Activated naive CD4-positive, alpha-beta T cell treated with anti-CD3 and anti-CD28 coated beads, Interleukin-2, amount 10 ng/mL, durations not matched to agents 7 days and 5 days (primary cell): ENCODE data around the gene SAFB2.
"Not testable (repeated sequence)": the region's sequence is repeated elsewhere in the genome, so short reads cannot be mapped to it uniquely, and the experiment has no call there.

Source experiments
- CTCF ChIA-PET: fragments of 350-600 bp; sonication (Branson Sonifier 250); formaldehyde crosslinking; loops from one replicate; lab custom pipeline; 2021; ENCODE audit warnings: antibody characterized with exemption; lab: Charles Lee
- DNase-seq: peaks from one replicate; pipeline ENCODE4 v3.0.0-alpha.2; 2020
- H3K27ac Mint-ChIP-seq: one replicate; pipeline ENCODE4 v1.8.0; 2021; ENCODE audit warnings: mild to moderate bottlenecking, moderate library complexity, mixed read lengths
- H3K27me3 Mint-ChIP-seq: one replicate; pipeline ENCODE4 v1.8.0; 2021; ENCODE audit warnings: mild to moderate bottlenecking, mixed read lengths
- H3K36me3 Mint-ChIP-seq: one replicate; pipeline ENCODE4 v1.8.0; 2021; ENCODE audit warnings: mixed read lengths
- H3K4me1 Mint-ChIP-seq: one replicate; pipeline ENCODE4 v1.8.0; 2021; ENCODE audit warnings: mixed read lengths
- H3K4me3 Mint-ChIP-seq: one replicate; pipeline ENCODE4 v1.8.0; 2021; ENCODE audit warnings: mild to moderate bottlenecking, moderate library complexity, mixed read lengths
- H3K9me3 Mint-ChIP-seq: one replicate; pipeline ENCODE4 v1.8.0; 2021; ENCODE audit warnings: mixed read lengths

The SAFB2 gene

GRCh38 chr19:5624741-5625278 is 2.2 kb upstream of the SAFB2 start:
- Mint-ChIP-seq H3K9me3 (no peaks in the 10 kb centered on the region), H3K36me3 (peaks cover 75% of the 10 kb centered on the region), H3K4me1 (peaks cover 74% of the 10 kb centered on the region), H3K27me3 (no peaks in the 10 kb centered on the region), H3K4me3 (peak overlapping the region; percentile 100), H3K27ac (peak overlapping the region; percentile 92)
- CTCF ChIA-PET: interaction anchor here (0.7 to 1.0 kb wide), 2 partner anchors 65 to 893 kb away, joined by 3 to 4 read pairs; no protein-coding TSS in a partner anchor
- DNase-seq: no peak

- no peaks in the 10 kb centered on the region for H3K9me3 Mint-ChIP-seq
- peak overlapping the region; percentile 92 for H3K27ac Mint-ChIP-seq
- CTCF ChIA-PET: interaction anchor here (0.7 to 1.0 kb wide), 2 partner anchors 65 to 892 kb away, joined by 3 to 4 read pairs; no protein-coding TSS in a partner anchor
- peak overlapping the region; percentile 100 for H3K4me3 Mint-ChIP-seq
- H3K36me3 Mint-ChIP-seq: peaks cover 74% of the 10 kb centered on the region
- H3K27me3 Mint-ChIP-seq: no peaks in the 10 kb centered on the region
- peaks cover 71% of the 10 kb centered on the region for H3K4me1 Mint-ChIP-seq
- peak; percentile 29 for DNase-seq
Measured at GRCh38 chr19:5624018-5624663, 1.6 kb upstream of the SAFB2 start.

GRCh38 chr19:5623397-5624017 is 931 bp upstream of the SAFB2 start:
- peaks cover 74% of the 10 kb centered on the region for H3K36me3 Mint-ChIP-seq
- H3K4me1 Mint-ChIP-seq: peaks cover 71% of the 10 kb centered on the region

GRCh38 chr19:5621945-5622464 is 571 bp downstream of the SAFB2 start:
- CTCF ChIA-PET: interaction anchor here (1.3 to 3.3 kb wide), 2 partner anchors 68 to 711 kb away, joined by 3 to 15 read pairs; partner anchors contain the start of gene RPL36
- Mint-ChIP-seq H3K9me3 (no peaks in the 10 kb centered on the region), H3K36me3 (peaks cover 76% of the 10 kb centered on the region), H3K4me3 (peak overlapping the region; percentile 100), H3K27ac (peak overlapping the region; percentile 100), H3K27me3 (no peaks in the 10 kb centered on the region), H3K4me1 (peaks cover 61% of the 10 kb centered on the region)
- DNase-seq: peak; percentile 50

More at GRCh38 chr19:5623397-5624017, 931 bp upstream of the SAFB2 start:
- DNase-seq: no peak
- CTCF ChIA-PET: interaction anchor here (3.3 kb wide), 1 partner anchor 66 kb away, joined by 15 read pairs; the partner anchor contains the start of gene RPL36
- H3K4me3 Mint-ChIP-seq: peak overlapping the region; percentile 100
- H3K27me3 Mint-ChIP-seq: no peaks in the 10 kb centered on the region
- H3K27ac Mint-ChIP-seq: peak overlapping the region; percentile 100
- H3K9me3 Mint-ChIP-seq: no peaks in the 10 kb centered on the region

- H3K27ac Mint-ChIP-seq: peak overlapping the region; percentile 100
- no peak for DNase-seq
- H3K36me3 Mint-ChIP-seq: peaks cover 73% of the 10 kb centered on the region
Measured at GRCh38 chr19:5621311-5621944, 1.1 kb downstream of the SAFB2 start.

GRCh38 chr19:5619946-5620345 is 2.6 kb downstream of the SAFB2 start:
- H3K27me3 Mint-ChIP-seq: no peaks in the 10 kb centered on the region
- CTCF ChIA-PET: no interaction called here
- peaks cover 70% of the 10 kb centered on the region for H3K36me3 Mint-ChIP-seq
- H3K4me1 Mint-ChIP-seq: peaks cover 40% of the 10 kb centered on the region
- no peak overlapping the region for H3K27ac Mint-ChIP-seq
- peak overlapping the region; percentile 100 for H3K4me3 Mint-ChIP-seq
- no peak for DNase-seq
- H3K9me3 Mint-ChIP-seq: no peaks in the 10 kb centered on the region

More at GRCh38 chr19:5621311-5621944, 1.1 kb downstream of the SAFB2 start:
- CTCF ChIA-PET: interaction anchor here (1.3 to 3.3 kb wide), 2 partner anchors 68 to 710 kb away, joined by 3 to 15 read pairs; partner anchors contain the start of gene RPL36
- Mint-ChIP-seq H3K9me3 (no peaks in the 10 kb centered on the region), H3K4me1 (peaks cover 55% of the 10 kb centered on the region), H3K27me3 (no peaks in the 10 kb centered on the region), H3K4me3 (peak overlapping the region; percentile 100)

- no peaks in the 10 kb centered on the region for H3K27me3 Mint-ChIP-seq
- H3K27ac Mint-ChIP-seq: peak overlapping the region; percentile 8
- CTCF ChIA-PET: no interaction called here
- H3K36me3 Mint-ChIP-seq: peaks cover 68% of the 10 kb centered on the region
- no peak for DNase-seq
- H3K4me1 Mint-ChIP-seq: peaks cover 33% of the 10 kb centered on the region
- H3K9me3 Mint-ChIP-seq: no peaks in the 10 kb centered on the region
- no peak overlapping the region for H3K4me3 Mint-ChIP-seq
Measured at GRCh38 chr19:5618591-5618990, 4.0 kb downstream of the SAFB2 start.

GRCh38 chr19:5617080-5617479 is 5.5 kb downstream of the SAFB2 start:
- CTCF ChIA-PET: no interaction called here
- H3K9me3 Mint-ChIP-seq: no peaks in the 10 kb centered on the region
- H3K36me3 Mint-ChIP-seq: peaks cover 74% of the 10 kb centered on the region
- H3K4me1 Mint-ChIP-seq: peaks cover 33% of the 10 kb centered on the region
- H3K4me3 Mint-ChIP-seq: no peak overlapping the region
- DNase-seq: no peak
- no peaks in the 10 kb centered on the region for H3K27me3 Mint-ChIP-seq
- H3K27ac Mint-ChIP-seq: no peak overlapping the region

GRCh38 chr19:5615756-5616327 is 6.7 kb downstream of the SAFB2 start:
- DNase-seq: no peak
- Mint-ChIP-seq H3K4me3 (no peak overlapping the region), H3K36me3 (peaks cover 69% of the 10 kb centered on the region), H3K9me3 (no peaks in the 10 kb centered on the region), H3K27me3 (no peaks in the 10 kb centered on the region), H3K4me1 (peaks cover 25% of the 10 kb centered on the region), H3K27ac (peak overlapping the region; percentile 30)
- CTCF ChIA-PET: no interaction called here

- Mint-ChIP-seq H3K4me3 (no peak overlapping the region), H3K36me3 (peaks cover 70% of the 10 kb centered on the region), H3K27me3 (no peaks in the 10 kb centered on the region), H3K27ac (peak overlapping the region; percentile 6), H3K9me3 (no peaks in the 10 kb centered on the region), H3K4me1 (peaks cover 2% of the 10 kb centered on the region)
- no peak for DNase-seq
- CTCF ChIA-PET: no interaction called here
Measured at GRCh38 chr19:5612891-5613865, 9.4 kb downstream of the SAFB2 start.

GRCh38 chr19:5609881-5610448 is 12.6 kb downstream of the SAFB2 start:
- Mint-ChIP-seq H3K4me3 (no peak overlapping the region), H3K27ac (no peak overlapping the region), H3K36me3 (peaks cover 69% of the 10 kb centered on the region), H3K4me1 (no peaks in the 10 kb centered on the region), H3K9me3 (no peaks in the 10 kb centered on the region), H3K27me3 (no peaks in the 10 kb centered on the region)
- DNase-seq: no peak
- CTCF ChIA-PET: no interaction called here

- H3K27ac Mint-ChIP-seq, H3K4me1 Mint-ChIP-seq, H3K4me3 Mint-ChIP-seq, CTCF ChIA-PET, H3K27me3 Mint-ChIP-seq, DNase-seq, H3K9me3 Mint-ChIP-seq: not testable (repeated sequence)
- peaks cover 69% of the 10 kb centered on the region for H3K36me3 Mint-ChIP-seq
Measured at GRCh38 chr19:5608766-5609165, 13.8 kb downstream of the SAFB2 start.
